IPS DF 4.7 (cell line): Measurements from ENCODE around the gene LYRM4.

Experiments
- DNase-seq: peaks from one replicate; pipeline ENCODE4 v3.0.0-alpha.2; 2013; ENCODE audit warnings: low spot score; ENCODE audit errors: extremely low read depth

LYRM4 gene

DNA sequence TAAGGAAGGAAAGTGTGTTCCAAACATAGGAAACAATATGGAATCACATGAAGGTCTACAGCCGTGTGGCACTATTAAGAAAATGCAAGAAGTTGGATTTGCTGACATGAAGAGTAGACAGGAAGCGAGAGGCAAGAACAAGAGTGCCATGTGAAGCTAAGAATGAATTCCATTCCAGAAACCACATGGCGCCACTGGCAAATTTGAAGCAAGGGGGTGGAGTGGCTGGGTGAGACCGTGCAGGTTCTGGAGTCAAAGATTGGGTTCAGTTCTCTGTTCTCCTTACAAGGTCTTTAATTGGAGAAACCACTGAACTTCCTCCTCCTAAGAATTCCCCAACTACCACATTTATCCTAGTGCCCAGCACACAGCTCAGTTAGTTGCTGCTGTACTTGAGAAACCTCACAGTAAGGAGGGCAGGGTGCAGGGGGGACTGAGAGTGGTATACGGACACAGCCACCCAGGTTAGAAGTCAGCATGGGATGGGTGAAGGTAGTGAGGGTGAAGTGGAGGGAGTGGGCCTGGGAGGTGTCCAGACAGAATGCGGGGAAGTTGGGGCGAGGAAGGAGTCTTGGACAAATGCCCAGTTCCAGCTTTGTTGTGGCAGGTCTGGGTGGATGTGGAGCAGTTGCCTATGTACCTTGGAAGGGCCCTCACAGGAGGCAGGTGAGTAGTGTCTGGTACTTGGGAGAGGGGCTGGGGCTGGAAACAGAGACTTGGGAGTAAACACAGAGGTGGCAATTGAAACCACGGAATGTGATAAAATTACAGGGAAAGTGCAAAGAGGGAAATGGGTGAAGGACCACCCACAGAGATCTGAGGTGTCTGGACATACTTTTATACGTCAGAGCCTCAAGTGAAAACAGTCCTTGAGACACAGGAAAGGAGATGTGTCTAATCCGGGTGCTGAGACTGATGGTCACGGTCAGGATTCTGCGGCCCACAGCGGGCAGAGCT, 14.3 kb downstream of the LYRM4 start:
- DNase-seq = no peak

DNA sequence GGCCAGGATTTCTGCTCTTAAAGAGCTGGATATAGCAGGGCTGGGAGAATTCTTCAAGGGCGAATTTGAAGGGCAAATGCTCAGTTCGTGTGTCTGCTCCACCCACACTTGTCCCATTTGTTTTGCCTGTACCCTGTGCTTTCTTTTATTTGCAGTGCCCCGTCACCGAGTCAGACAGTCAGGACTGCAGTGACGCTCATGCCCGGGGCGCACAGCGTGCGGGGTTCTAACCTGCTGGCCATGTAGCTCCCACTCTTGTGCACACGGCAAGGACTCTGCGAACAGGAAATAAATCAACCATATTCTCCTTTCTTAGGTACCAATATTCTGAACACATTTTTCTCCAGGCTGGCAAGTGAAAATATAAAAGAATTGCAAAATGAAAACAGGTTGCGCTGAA, 17.7 kb downstream of the LYRM4 start:
- DNase-seq = no peak

GRCh38 chr6:5241252-5241651, 19.5 kb downstream of the LYRM4 start:
- no peak for DNase-seq

DNA sequence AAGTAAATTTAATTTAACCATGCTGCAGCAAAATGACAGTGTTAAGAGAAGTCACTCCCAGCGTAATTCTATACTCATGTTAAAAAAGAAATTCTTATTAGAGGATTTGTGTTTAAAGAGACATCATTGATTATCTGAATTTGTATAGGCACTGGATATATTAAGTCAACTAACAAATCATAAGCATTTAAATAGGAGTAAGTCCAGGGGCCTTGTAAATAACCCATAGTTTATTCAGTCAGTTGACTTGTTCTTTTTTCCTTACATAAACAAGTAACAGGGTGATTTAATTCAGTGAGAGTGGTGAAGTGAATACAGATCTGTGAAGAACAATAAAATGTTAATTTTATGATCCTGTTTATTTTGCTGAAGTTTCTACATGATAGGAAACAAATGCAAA, 22.4 kb downstream of the LYRM4 start:
- no peak for DNase-seq

GRCh38 chr6:5237805-5238204, 22.9 kb downstream of the LYRM4 start:
- no peak for DNase-seq

DNA sequence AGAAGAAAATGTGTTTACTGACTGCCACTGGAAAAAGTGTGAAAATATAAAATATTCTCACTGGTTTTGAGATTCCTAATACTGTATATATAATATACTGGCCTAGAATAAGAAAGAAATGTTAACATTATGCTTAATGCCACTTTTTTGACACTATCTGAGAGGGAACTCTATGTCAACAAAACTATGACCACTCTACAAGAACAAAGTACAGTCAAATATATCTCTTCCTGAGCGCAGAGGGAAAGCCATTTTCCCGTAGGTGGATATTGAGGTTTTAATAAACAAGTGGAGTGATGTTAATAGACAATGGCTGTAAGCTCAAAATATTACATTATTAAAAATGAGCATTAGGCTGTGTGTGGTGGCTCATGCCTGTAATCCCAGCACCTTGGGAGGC, 24.9 kb downstream of the LYRM4 start:
- no peak for DNase-seq

DNA sequence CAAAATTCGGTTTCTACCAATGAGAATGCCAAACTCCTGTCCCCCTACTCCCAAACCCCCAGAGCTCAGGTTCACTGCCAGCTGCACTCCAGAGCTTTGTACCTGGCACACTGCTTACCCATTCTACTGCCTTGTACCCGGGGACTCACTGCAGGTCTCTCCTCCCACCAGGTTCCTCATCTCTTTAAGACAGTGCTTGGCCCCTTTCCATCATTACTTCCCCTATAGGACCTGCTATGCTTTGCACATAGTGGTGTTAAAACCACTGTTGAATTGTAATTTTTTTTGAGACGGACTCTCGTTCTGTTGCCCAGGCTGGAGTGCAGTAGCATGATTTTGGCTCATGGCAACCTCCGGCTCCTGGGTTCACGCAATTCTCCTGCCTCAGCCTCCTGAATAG, 25.9 kb downstream of the LYRM4 start:
- no peak for DNase-seq

DNA sequence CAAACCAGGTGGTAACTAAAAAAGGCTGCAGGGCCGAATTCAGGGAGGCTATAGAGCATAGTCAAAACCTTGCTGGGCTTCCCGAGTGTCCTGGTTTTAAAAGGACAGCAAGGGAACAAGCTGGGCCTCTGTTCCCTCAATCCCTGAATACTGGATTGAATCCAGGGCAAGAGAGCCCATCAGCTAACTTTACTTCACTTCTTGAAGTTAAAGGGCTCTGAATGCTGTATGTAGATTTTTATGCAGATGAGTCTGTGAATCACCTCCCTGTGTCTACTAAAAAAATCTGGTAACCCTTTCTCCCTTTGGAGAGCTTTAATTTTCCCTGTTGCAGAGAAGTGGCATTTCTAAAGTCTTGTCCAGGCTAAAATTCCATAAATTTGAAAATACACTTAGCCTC, 29.5 kb downstream of the LYRM4 start:
- DNase-seq = no peak

DNA sequence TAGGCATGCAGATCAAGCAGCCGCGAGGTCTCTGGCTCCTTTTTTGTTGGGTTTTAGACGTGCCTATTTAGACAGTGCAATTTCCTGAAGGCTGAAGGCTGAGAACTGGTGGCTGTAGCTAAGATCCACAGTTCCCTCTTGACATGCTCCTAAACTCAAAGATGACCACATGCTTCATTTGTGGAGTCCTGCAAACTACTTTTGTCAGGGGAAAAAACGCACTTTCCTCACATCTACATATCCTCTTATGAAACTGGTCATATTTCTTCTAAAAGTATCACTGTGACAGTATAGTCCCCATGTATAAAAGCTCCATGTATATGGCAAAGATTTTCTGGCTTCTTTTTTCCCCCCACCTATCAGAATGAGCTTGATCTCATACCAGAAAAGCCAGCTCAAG, 30.7 kb downstream of the LYRM4 start:
- DNase-seq = no peak

- DNase-seq = no peak
These were observed 31.4 kb downstream of the LYRM4 start for GRCh38 chr6:5229356-5229755.

DNA sequence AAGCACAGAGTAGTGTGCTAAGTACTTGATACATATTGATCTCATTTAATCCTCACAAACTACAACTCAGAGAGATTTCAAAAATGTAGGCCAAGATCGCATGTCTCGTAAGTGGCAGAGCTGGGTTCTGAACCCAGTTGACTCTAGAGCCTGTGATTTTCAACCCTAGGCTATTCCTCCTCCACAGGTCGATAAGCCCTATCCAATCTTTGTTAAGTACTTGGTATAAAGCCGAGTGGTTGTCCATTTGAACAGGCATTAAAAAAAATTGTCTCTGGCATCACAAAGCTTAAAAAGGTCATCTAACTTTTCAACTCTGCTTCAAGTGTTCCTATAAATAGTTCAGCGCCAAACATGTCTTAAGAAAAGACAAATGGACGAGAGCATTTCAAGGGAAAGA, 37.4 kb downstream of the LYRM4 start:
- DNase-seq = no peak

DNA sequence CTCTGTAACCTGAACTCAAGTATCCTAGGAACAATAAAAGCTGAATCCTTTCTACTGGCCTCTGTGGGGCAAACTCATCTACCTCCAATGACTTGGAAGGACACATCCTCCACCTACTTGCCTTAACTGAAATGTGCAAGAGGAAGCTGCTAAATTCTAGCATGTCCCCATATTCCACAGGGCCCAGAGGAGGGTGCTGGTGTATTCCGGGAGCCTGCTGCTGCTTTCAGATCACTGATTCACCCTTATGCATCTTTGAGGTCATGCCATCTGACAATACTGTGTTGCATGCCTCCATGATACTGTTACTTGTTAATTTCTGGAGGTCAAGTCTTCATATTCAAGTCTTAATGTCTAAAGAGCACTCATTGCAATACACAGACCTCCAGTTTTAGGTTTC, 40.3 kb downstream of the LYRM4 start:
- DNase-seq = no peak

DNA sequence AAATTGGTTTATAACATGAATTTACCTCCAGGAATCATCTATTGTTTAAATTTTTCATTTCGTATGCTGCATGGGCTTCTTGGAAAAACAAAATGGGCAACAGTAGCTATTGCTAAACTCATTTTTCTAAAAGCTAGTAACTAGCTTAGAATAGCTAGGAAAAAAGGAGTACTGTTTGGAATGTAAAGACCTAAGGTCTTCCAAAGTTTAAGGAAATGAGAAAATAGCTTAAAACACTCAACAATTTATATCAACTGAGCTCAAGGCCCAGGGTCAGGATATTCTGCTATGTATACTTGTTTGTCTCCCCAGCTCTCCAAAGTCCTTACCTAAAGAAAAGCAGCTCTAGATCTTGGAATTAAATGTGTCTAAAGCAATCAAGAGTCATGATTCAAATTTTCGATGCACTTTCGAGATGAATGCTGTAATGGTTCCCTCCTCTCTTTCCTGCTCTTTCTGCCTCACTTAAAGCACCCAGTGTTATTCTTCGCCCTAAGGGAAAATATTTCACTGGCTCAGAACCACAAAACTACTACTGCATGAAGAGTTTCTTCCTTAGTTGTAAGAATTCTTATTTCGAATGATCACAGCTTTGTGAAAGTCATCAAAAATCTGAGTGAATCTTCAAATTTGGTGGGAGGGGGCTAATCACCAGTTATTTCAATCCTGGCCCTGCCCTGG, 41.6 kb downstream of the LYRM4 start:
- no peak for DNase-seq

DNA sequence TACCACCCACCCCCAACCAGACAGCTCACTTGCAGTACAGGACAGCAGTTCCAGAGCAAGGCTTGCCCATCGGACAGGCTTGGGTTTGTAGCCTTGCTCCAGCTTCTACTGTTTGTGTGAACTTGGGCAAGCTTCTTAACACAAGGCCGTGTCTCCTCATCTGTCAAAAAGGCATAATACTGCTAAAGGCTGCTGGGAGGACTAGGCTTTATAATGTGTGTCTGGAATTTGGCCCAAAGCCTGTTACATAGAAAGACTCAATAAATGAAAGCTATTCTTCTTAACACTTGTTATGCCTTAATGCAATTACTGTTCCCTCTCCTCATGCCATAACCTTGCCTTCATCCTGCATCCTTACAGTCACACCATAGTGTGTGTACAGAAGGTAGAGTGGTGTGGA, 43.4 kb downstream of the LYRM4 start:
- DNase-seq = no peak

GRCh38 chr6:5215799-5216198, 45.0 kb downstream of the LYRM4 start:
- DNase-seq = no peak

- no peak for DNase-seq
These were observed 45.6 kb downstream of the LYRM4 start for GRCh38 chr6:5215159-5215558.

DNA sequence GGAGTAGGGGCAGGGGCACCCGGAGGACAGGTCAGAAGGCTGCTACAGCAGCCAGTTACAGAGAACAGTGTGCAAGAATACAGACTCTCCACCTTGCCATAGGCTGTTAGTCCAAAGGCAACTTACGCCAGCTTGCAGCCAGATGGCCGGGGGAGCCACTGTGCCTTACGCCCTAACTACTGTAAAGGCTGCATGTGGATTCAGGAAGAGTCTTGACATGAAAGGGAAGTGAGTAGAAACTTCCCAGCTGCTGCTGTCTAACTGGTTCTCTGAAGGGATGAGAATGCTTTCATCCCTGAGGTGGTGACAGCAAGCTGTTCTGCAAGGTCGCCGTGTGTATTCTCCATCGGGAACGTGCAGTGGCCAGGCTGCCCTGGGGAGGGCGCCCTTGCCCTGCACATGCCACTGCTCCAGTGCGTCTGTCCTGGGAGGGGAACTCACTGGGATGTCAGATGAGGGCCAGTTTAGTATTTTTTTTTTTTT, 46.1 kb downstream of the LYRM4 start:
- DNase-seq = no peak

- no peak for DNase-seq
These were observed 46.9 kb downstream of the LYRM4 start for GRCh38 chr6:5213836-5214235.

GRCh38 chr6:5211492-5211891, 49.3 kb downstream of the LYRM4 start:
- no peak for DNase-seq

GRCh38 chr6:5208471-5208971, 52.2 kb downstream of the LYRM4 start:
- DNase-seq = no peak

DNA sequence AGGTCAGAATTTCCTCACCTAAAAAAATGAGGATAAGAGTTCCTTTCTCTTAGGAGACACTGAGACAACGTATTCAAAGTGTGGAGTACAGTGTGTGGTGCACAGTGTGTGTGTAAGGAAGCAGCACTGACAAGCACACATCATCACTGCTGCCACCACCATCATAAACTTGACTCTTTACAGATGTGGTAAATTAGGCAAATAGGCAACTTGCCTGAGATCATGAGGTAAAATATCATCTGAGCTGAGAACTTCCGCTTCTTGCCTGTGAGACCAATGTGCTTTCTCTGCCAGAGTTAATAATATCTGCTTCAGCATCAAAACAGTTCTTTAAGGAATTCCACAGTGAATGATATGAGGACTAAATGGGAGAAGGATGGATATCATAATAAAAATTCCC, 52.7 kb downstream of the LYRM4 start:
- DNase-seq = no peak

- no peak for DNase-seq
These were observed 53.7 kb downstream of the LYRM4 start for GRCh38 chr6:5206920-5207561.
